DMS53 (cell line): ENCODE measurements around the gene TUBGCP6.

Experiments
- DNase-seq: peaks from one replicate; lab custom pipeline; 2025; lab: John Stamatoyannopoulos, UW

Gene TUBGCP6

GRCh38 chr22:50182176-50183081 is 62.4 kb downstream of the TUBGCP6 start:
- DNase-seq, result peak; percentile 42

GRCh38 chr22:50180727-50181521 is 63.9 kb downstream of the TUBGCP6 start:
- DNase-seq, result no peak

DNA sequence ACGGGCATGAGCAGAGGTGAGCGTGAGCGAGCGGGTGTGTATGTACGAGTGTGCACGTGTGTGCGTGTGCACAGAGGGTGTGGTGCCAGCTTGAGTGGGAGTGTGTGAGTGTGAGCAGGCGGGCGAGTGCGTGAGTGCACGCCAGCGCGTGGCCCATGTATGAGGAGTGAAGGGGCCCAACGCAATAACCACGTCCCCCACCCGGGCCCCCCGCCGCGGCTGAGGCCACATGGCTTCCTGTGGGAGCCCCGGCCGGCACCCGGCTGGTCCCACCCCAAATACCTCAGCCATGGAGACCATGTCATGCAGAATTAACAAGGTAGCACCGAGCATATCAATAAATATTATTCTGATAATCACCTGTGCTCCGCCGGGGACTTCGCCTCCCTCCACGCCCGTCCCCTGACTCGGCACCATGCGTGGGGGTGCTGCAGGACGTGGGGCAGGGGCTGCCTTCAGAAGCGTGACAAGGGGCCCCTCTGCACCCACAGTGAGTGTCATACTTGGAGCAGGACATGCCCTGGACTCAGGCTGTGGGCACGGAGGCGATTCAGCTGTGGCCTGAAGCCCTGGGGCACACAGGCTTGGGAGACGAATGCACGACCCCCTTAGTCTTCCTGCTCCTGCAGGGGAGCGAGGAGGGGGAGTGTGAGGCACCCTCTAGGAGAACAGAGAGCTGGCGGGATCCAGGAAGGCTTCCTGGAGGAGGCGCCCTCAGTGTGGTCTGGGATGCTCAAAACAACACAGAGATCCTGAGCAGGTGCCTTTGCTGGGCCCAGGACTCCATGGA is 64.7 kb downstream of the TUBGCP6 start:
- DNase-seq, result no peak

DNA sequence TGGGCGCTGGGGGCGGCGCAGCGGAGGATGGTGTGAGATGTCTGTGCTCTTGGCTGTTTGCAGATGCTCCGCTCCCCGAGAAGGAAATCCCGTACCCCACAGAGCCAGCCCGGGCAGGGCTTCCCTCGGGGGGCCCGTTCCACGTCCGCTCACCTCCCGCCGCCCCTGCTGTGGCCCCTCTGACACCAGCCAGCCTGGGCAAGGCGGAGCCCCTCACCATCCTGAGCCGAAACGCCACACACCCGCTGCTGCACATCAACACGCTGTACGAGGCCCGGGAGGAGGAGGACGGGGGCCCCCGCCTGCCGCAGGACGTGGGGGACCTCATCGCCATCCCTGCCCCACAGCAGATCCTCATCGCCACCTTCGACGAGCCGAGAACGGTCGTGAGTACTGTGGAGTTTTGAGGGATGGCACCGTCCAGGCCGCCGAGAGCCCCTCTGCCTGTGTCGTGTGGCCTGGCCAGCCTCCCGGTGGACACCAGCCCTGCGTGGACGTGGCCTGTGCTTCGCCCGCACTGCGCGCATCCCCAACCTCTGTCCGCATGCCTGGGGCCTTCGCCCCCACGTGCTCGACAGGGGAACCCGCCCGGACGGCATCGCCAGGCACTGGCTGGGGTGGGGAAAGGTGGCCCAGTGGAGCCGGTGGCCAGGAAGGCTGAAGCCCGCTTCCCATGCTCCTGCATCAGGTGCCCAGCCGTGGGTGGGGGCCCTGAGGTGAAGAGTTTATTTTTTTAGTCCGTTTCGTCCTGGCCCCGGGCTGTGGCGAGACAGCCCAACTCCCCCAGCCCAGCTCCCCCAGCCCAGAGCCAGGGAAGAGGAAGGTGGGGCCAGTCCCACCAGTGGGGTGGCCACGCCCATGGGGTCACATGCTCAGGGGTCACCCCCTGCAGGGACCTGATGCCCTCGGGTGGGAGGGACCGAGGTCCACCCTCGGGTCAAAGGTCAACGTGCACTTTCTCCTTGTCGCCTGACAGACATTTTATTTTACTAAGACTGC is 65.7 kb downstream of the TUBGCP6 start:
- no peak for DNase-seq

- DNase-seq, result no peak
These were observed 66.4 kb downstream of the TUBGCP6 start for GRCh38 chr22:50178471-50178864.

DNA sequence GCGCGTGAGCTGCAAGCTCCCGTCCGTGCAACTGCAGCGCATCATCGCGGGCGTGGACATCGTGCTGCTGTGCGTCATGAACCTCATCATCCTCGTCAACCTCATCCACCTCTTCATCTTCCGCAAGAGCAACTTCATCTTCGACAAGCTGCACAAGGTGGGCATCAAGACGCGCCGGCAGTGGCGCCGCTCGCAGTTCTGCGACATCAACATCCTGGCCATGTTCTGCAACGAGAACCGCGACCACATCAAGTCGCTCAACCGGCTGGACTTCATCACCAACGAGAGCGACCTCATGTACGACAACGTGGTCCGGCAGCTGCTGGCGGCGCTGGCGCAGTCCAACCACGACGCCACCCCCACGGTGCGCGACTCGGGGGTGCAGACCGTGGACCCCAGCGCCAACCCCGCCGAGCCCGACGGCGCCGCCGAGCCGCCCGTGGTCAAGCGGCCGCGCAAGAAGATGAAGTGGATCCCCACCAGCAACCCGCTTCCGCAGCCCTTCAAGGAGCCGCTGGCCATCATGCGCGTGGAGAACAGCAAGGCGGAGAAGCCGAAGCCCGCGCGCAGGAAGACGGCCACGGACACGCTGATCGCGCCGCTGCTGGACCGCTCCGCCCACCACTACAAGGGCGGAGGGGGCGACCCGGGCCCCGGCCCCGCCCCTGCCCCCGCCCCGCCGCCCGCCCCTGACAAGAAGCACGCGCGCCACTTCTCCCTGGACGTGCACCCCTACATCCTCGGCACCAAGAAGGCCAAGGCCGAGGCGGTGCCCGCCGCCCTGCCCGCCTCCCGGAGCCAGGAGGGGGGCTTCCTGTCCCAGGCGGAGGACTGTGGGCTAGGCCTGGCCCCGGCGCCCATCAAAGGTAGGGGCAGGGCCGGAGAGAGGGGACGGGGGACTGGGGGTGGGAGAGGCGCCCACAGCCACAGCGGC is 67.0 kb downstream of the TUBGCP6 start:
- DNase-seq, result no peak

DNA sequence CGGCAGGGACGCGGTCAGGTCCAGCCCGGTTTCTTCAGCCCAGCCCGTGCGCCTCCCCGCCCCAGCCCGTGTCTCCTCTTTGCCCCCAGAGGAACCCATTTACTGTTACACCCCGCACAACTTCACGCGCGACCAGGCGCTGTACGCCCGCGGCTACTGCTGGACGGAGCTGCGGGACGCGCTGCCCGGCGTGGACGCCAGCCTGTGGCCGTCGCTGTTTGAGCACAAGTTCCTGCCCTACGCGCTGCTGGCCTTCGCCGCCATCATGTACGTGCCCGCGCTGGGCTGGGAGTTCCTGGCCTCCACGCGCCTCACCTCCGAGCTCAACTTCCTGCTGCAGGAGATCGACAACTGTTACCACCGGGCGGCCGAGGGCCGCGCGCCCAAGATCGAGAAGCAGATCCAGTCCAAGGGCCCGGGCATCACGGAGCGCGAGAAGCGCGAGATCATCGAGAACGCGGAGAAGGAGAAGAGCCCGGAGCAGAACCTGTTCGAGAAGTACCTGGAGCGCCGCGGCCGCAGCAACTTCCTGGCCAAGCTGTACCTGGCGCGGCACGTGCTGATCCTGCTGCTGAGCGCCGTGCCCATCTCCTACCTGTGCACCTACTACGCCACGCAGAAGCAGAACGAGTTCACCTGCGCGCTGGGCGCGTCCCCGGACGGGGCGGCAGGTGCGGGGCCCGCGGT is 67.8 kb downstream of the TUBGCP6 start:
- no peak for DNase-seq

GRCh38 chr22:50175921-50176849 is 68.6 kb downstream of the TUBGCP6 start:
- no peak for DNase-seq

- no peak for DNase-seq
These were observed 69.7 kb downstream of the TUBGCP6 start for GRCh38 chr22:50175191-50175461.

DNA sequence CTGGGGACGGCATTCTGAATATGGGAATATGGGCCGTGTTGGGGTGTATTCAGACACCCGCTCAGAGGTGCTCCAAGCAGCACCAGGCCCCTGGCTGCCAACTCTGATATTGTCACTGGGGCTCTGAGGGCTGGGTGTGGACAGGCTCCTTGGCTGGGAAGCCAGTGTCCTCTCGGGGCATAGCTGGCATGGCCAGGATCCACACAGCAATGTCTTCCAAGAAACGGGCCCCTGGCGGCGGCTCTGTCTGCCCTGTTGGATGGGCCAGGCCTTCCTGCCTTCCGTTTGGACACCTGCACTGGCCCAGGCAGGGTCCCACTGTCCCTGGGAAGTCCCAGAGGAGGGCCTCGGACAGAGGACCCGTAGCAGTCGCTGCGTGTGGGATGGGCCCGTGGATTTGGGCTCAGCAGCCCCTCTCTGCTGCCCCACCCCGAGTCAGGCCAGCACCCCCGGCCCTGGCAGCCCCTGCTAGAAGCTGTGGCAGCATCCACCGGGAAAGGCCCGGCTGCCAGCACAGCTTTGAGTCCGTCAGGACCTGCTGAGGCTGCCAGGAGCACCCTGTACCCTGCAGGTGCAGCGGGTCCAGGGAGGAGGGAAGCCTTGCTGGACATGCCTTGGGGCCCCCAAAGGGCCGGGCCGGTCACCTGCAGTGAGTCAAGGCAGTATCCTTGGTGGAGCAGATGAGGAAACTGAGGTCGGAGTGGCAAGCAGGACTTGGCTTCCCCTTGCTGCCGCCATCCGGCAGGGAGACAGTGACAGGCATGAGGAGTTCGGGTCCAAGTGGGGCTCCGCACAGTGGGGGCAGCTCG is 70.2 kb downstream of the TUBGCP6 start:
- DNase-seq, result no peak

DNA sequence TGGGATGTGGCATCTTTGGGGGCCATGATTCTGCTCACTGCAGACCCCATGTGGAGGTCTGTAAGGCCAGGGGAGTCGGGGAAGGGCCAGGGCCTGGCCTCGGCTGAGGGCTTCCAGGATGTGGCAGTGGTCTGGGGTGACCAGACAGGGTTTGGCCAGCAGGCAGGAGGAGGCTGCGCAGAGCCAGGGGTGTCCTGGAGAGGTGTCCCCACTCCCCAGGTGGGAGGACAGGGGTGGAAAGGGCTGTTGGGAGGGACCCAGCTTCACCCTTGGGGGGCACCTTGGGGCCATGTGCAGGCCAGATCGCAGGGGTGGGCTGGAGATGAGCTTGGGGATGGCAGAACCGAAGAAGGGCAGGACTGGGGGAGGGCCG is 70.9 kb downstream of the TUBGCP6 start:
- no peak for DNase-seq

GRCh38 chr22:50173311-50173982 is 71.4 kb downstream of the TUBGCP6 start:
- no peak for DNase-seq

DNA sequence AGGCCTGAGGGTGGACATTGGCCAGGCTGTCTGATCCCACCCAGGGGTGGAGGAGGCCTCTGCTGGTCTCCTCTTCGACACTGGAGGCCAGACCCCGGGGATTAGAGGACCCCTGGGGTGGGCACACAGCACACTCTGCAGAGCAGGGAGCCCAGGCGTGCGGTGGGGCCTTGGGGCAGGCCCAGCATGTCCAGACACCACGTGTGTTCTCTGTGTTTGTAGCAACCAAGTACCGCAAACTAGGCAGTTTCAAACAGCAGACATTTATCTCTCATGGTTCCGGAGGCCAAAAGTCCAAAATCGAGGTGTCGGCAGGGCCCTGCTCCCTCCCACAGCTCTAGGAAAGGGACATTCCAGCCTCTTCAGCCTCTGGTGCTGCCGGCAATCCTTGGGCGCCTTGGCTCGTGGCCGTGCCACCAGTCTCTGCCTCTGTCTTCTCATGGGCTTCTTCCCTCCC is 72.8 kb downstream of the TUBGCP6 start:
- no peak for DNase-seq

DNA sequence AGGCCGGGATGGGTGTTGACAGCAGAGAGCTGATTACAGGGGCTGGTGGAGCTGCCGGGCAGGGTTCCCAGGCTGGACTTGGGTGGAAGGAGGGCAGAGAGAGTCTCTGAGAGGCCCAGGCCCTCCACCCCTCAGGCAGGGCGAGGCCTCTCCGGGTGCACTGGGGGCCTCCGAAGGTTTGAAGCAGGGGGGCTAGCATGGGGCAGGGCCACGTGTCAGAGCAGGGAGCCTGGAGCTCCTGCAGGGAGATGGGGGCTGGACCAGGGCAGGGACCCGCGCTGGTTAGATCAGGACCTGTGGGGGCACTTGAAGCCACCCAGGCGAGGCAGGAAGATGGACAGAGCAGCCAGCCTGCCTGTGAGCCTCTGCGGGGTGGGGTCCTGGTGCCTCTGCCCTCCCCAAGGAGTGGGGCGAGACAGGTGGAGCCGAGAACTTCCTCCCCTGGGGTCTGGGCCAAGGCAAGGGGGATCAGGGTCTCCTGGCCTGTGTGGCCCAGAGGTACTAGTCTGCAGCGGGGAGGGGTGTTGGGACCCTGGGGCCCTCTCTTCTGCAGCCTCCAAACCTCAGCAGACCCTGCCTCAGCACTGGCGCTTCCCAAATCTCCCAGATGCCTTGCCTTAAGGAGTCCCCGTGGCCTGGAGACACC is 73.4 kb downstream of the TUBGCP6 start:
- DNase-seq, result no peak

- peak; percentile 62 for DNase-seq
These were observed 74.1 kb downstream of the TUBGCP6 start, which contains the start of gene PANX2 for GRCh38 chr22:50170453-50171318. PANX2 (plus strand) TSS chr22:50170731; CDS start chr22:50170731, 0 bp downstream.
